A673 (cell line): ENCODE results near the gene MYO1C.

Experiments
- CTCF ChIP-seq: fragments of 300-800, 200-600 bp; sonication (generic); conservative IDR thresholded peaks from 2 replicates; pipeline ENCODE4 v1.5.1; 2017; ENCODE audit warnings: low read depth, mild to moderate bottlenecking, antibody characterized with exemption, low read length, moderate library complexity, mixed read lengths
- EZH2 ChIP-seq: fragments of 200-600 bp; sonication (generic); IDR thresholded peaks from 2 replicates; pipeline ENCODE4 v1.6.1; 2017; ENCODE audit warnings: borderline replicate concordance, low read depth, mild to moderate bottlenecking, mixed read lengths, antibody characterized with exemption, low read length; ENCODE audit not compliant: poor library complexity, severe bottlenecking

GRCh38 chr17:1516388-1517161, 24.1 kb upstream of the MYO1C start, which contains the start of gene INPP5K:
- TF ChIP-seq EZH2 (no peak), CTCF (no peak)
